Activated naive CD4-positive, alpha-beta T cell treated with anti-CD3 and anti-CD28 coated beads for 36 hours (primary cell): Measurements from ENCODE around the gene PNMA6F. TPM values are rescaled to one million over a fixed set of nuclear protein-coding genes. Genes with fewer than 3 reads are reported as not detected.

Experiments
- CTCF ChIA-PET: fragments of 350-600 bp; sonication (Branson Sonifier 250); formaldehyde crosslinking; loops from one replicate; lab custom pipeline; 2021; ENCODE audit warnings: antibody characterized with exemption; lab: Charles Lee
- DNase-seq: peaks from one replicate; pipeline ENCODE4 v3.0.0-alpha.2; 2020
- H3K27ac Mint-ChIP-seq: one replicate; pipeline ENCODE4 v1.8.0; 2021; ENCODE audit warnings: mild to moderate bottlenecking, mixed read lengths
- H3K27me3 Mint-ChIP-seq: one replicate; pipeline ENCODE4 v1.8.0; 2021; ENCODE audit warnings: low read depth, mixed read lengths
- H3K36me3 Mint-ChIP-seq: one replicate; pipeline ENCODE4 v1.8.0; 2021; ENCODE audit warnings: low read depth, mixed read lengths
- H3K4me1 Mint-ChIP-seq: one replicate; pipeline ENCODE4 v1.8.0; 2021; ENCODE audit warnings: low read depth, mixed read lengths
- H3K4me3 Mint-ChIP-seq: one replicate; pipeline ENCODE4 v1.8.0; 2021; ENCODE audit warnings: mild to moderate bottlenecking, moderate library complexity, mixed read lengths
- H3K9me3 Mint-ChIP-seq: one replicate; pipeline ENCODE4 v1.8.0; 2021; ENCODE audit warnings: mixed read lengths
- intact Hi-C: fragments of 100-400 bp; cut with micrococcal nuclease; formaldehyde crosslinking; loops from one replicate; pipeline ENCODE4 v1.15.1; 2023
- total RNA-seq, 2 experiments: library from RNA; stranded (reverse); gene quantifications; one replicate each; pipeline ENCODE4 v1.2.3, GENCODE V29; 2021

PNMA6F gene
- total RNA-seq, result not detected

GRCh38 chrX:153321381-153322124, at the start of gene PNMA6F:
TSS of gene PNMA6F (minus strand) at chrX:153321767. CDS start at chrX:153320674, 1,093 bp downstream.
- CTCF ChIA-PET, result no interaction called here
- no peaks in the 10 kb centered on the region for H3K27me3 Mint-ChIP-seq

GRCh38 chrX:153371256-153371655, 49.7 kb upstream of the PNMA6F start:
- no peaks in the 10 kb centered on the region for H3K9me3 Mint-ChIP-seq
- no peak overlapping the region for H3K4me3 Mint-ChIP-seq
- DNase-seq, result no peak
- CTCF ChIA-PET, result interaction anchor here (0.6 kb wide), 1 partner anchor 392 kb away, joined by 4 read pairs; no protein-coding TSS in a partner anchor
- H3K4me1 Mint-ChIP-seq, result peaks cover 5% of the 10 kb centered on the region
- H3K27ac Mint-ChIP-seq, result no peak overlapping the region
- H3K36me3 Mint-ChIP-seq, result no peaks in the 10 kb centered on the region
- H3K27me3 Mint-ChIP-seq, result no peaks in the 10 kb centered on the region
- intact Hi-C loops, result loop anchor here (2.0 to 5.0 kb wide), 2 partner anchors 34 to 339 kb away; no protein-coding TSS in a partner anchor

More at GRCh38 chrX:153321381-153322124, at the start of gene PNMA6F:
- H3K36me3 Mint-ChIP-seq, result no peaks in the 10 kb centered on the region
- H3K4me3 Mint-ChIP-seq, result no peak within 1 kb of the TSS
- intact Hi-C loops, result no loop called here
- DNase-seq, result no peak
- H3K4me1 Mint-ChIP-seq, result peaks cover 9% of the 10 kb centered on the region
- H3K27ac Mint-ChIP-seq, result no peak within 1 kb of the TSS
- H3K9me3 Mint-ChIP-seq, result no peaks in the 10 kb centered on the region

GRCh38 chrX:153370293-153371055, 48.9 kb upstream of the PNMA6F start:
- no peak for DNase-seq
- Mint-ChIP-seq H3K27me3 (no peaks in the 10 kb centered on the region), H3K4me3 (no peak overlapping the region), H3K27ac (no peak overlapping the region), H3K36me3 (no peaks in the 10 kb centered on the region), H3K9me3 (no peaks in the 10 kb centered on the region), H3K4me1 (peaks cover 11% of the 10 kb centered on the region)
- CTCF ChIA-PET, result no interaction called here
- intact Hi-C loops, result loop anchor here (2.0 to 5.0 kb wide), 2 partner anchors 34 to 338 kb away; no protein-coding TSS in a partner anchor

- peaks cover 11% of the 10 kb centered on the region for H3K4me1 Mint-ChIP-seq
- H3K27ac Mint-ChIP-seq, result no peak overlapping the region
- no peaks in the 10 kb centered on the region for H3K9me3 Mint-ChIP-seq
- H3K27me3 Mint-ChIP-seq, result no peaks in the 10 kb centered on the region
- intact Hi-C loops, result no loop called here
- no peaks in the 10 kb centered on the region for H3K36me3 Mint-ChIP-seq
- H3K4me3 Mint-ChIP-seq, result no peak overlapping the region
- CTCF ChIA-PET, result interaction anchor here (0.8 kb wide), 1 partner anchor 12 kb away, joined by 3 read pairs; no protein-coding TSS in a partner anchor
- DNase-seq, result no peak
These were observed 45.4 kb upstream of the PNMA6F start for GRCh38 chrX:153366878-153367538.

- Mint-ChIP-seq H3K27ac (no peak overlapping the region), H3K4me3 (no peak overlapping the region), H3K36me3 (no peaks in the 10 kb centered on the region), H3K27me3 (no peaks in the 10 kb centered on the region), H3K4me1 (peaks cover 11% of the 10 kb centered on the region), H3K9me3 (no peaks in the 10 kb centered on the region)
- CTCF ChIA-PET, result interaction anchor here (0.6 kb wide), 1 partner anchor 21 kb away, joined by 3 read pairs; no protein-coding TSS in a partner anchor
- DNase-seq, result no peak
- intact Hi-C loops, result no loop called here
These were observed 44.6 kb upstream of the PNMA6F start for GRCh38 chrX:153366119-153366518.

- no peaks in the 10 kb centered on the region for H3K36me3 Mint-ChIP-seq
- H3K27me3 Mint-ChIP-seq, result no peaks in the 10 kb centered on the region
- no peaks in the 10 kb centered on the region for H3K9me3 Mint-ChIP-seq
- intact Hi-C loops, result no loop called here
- no peak overlapping the region for H3K4me3 Mint-ChIP-seq
- no peak for DNase-seq
- H3K27ac Mint-ChIP-seq, result no peak overlapping the region
- peaks cover 8% of the 10 kb centered on the region for H3K4me1 Mint-ChIP-seq
- CTCF ChIA-PET, result interaction anchor here (0.6 kb wide), 1 partner anchor 20 kb away, joined by 3 read pairs; no protein-coding TSS in a partner anchor
These were observed 44.1 kb upstream of the PNMA6F start for GRCh38 chrX:153365670-153366069.

GRCh38 chrX:153361781-153362397, 40.3 kb upstream of the PNMA6F start:
- CTCF ChIA-PET, result no interaction called here
- peaks cover 4% of the 10 kb centered on the region for H3K36me3 Mint-ChIP-seq
- H3K27me3 Mint-ChIP-seq, result no peaks in the 10 kb centered on the region
- no peak for DNase-seq
- no peak overlapping the region for H3K4me3 Mint-ChIP-seq
- peaks cover 1% of the 10 kb centered on the region for H3K9me3 Mint-ChIP-seq
- no peak overlapping the region for H3K27ac Mint-ChIP-seq
- H3K4me1 Mint-ChIP-seq, result peaks cover 5% of the 10 kb centered on the region
- intact Hi-C loops, result no loop called here

- Mint-ChIP-seq H3K27me3 (no peaks in the 10 kb centered on the region), H3K9me3 (peaks cover 1% of the 10 kb centered on the region), H3K4me1 (no peaks in the 10 kb centered on the region), H3K36me3 (peaks cover 4% of the 10 kb centered on the region), H3K4me3 (no peak overlapping the region), H3K27ac (no peak overlapping the region)
- intact Hi-C loops, result no loop called here
- CTCF ChIA-PET, result no interaction called here
- no peak for DNase-seq
These were observed 36.3 kb upstream of the PNMA6F start for GRCh38 chrX:153357877-153358276.

GRCh38 chrX:153353416-153353815, 31.8 kb upstream of the PNMA6F start:
- Mint-ChIP-seq H3K9me3 (no peaks in the 10 kb centered on the region), H3K27ac (no peak overlapping the region), H3K36me3 (peaks cover 12% of the 10 kb centered on the region), H3K4me1 (peaks cover 3% of the 10 kb centered on the region), H3K27me3 (no peaks in the 10 kb centered on the region), H3K4me3 (no peak overlapping the region)
- DNase-seq, result no peak
- intact Hi-C loops, result no loop called here
- CTCF ChIA-PET, result no interaction called here

- intact Hi-C loops, result no loop called here
- no peak overlapping the region for H3K4me3 Mint-ChIP-seq
These were observed 31.3 kb upstream of the PNMA6F start for GRCh38 chrX:153352858-153353257.

GRCh38 chrX:153351981-153352380, 30.4 kb upstream of the PNMA6F start:
- intact Hi-C loops, result no loop called here
- no peaks in the 10 kb centered on the region for H3K27me3 Mint-ChIP-seq
- no peak overlapping the region for H3K4me3 Mint-ChIP-seq
- no peak overlapping the region for H3K27ac Mint-ChIP-seq
- H3K36me3 Mint-ChIP-seq, result peaks cover 10% of the 10 kb centered on the region
- peaks cover 3% of the 10 kb centered on the region for H3K4me1 Mint-ChIP-seq
- CTCF ChIA-PET, result no interaction called here
- no peaks in the 10 kb centered on the region for H3K9me3 Mint-ChIP-seq
- DNase-seq, result no peak

More at GRCh38 chrX:153352858-153353257, 31.3 kb upstream of the PNMA6F start:
- no peak for DNase-seq
- Mint-ChIP-seq H3K4me1 (peaks cover 3% of the 10 kb centered on the region), H3K27ac (no peak overlapping the region), H3K36me3 (peaks cover 13% of the 10 kb centered on the region), H3K9me3 (no peaks in the 10 kb centered on the region), H3K27me3 (no peaks in the 10 kb centered on the region)
- CTCF ChIA-PET, result no interaction called here

- no peak for DNase-seq
- H3K27ac Mint-ChIP-seq, result no peak overlapping the region
- no peaks in the 10 kb centered on the region for H3K9me3 Mint-ChIP-seq
- no peak overlapping the region for H3K4me3 Mint-ChIP-seq
- CTCF ChIA-PET, result no interaction called here
- peaks cover 4% of the 10 kb centered on the region for H3K4me1 Mint-ChIP-seq
- H3K27me3 Mint-ChIP-seq, result no peaks in the 10 kb centered on the region
- intact Hi-C loops, result no loop called here
- peaks cover 17% of the 10 kb centered on the region for H3K36me3 Mint-ChIP-seq
These were observed 28.4 kb upstream of the PNMA6F start for GRCh38 chrX:153349952-153350351.
